ENCODE measurements around the gene RDX. TPM values are rescaled to one million over a fixed set of nuclear protein-coding genes. Genes with fewer than 3 reads are reported as not detected.
"Not testable (repeated sequence)": the region's sequence is repeated elsewhere in the genome, so short reads cannot be mapped to it uniquely, and the experiment has no call there.

RDX gene
- total and polyA plus RNA-seq, 2 experiments from 2014 or later, result 45.2 to 226 TPM

GRCh38 chr11:110196241-110196754, 100.1 kb downstream of the RDX start:
- Histone ChIP-seq H3K79me2 (replicated peaks; ENCODE audit: insufficient read depth) (no peaks in the 10 kb centered on the region), H3F3A (replicated peaks; ENCODE audit: low read depth) (no peaks in the 10 kb centered on the region), H3K27me3 (ENCODE audit: insufficient read depth) (no peaks in the 10 kb centered on the region), H3K9me2 (ENCODE audit: insufficient read depth) (no peaks in the 10 kb centered on the region), H3K4me3 (no peak overlapping the region), H2AFZ (no peak overlapping the region), H3K36me3 (ENCODE audit: insufficient read depth) (no peaks in the 10 kb centered on the region), H3K4me1 (ENCODE audit: insufficient read depth) (peaks cover 12% of the 10 kb centered on the region), H3K4me2 (no peak overlapping the region), H4K20me1 (replicated peaks; ENCODE audit: insufficient read depth) (no peaks in the 10 kb centered on the region), H3K27ac (ENCODE audit: low read depth) (no peak overlapping the region)
- no peak overlapping the region; the same call in 1 of the 2 replicates for H3K27ac Mint-ChIP-seq
- peaks cover 14% of the 10 kb centered on the region for H3K4me1 Mint-ChIP-seq
- H3K9me3 Mint-ChIP-seq, result no peaks in the 10 kb centered on the region; the same call in 2 of the 3 replicates
- no peaks in the 10 kb centered on the region for H3K27me3 Mint-ChIP-seq (ENCODE audit: insufficient read depth, low read depth, poor library complexity)
- H3K4me3 Mint-ChIP-seq, result no peak overlapping the region
- H3K36me3 Mint-ChIP-seq (ENCODE audit: low read depth), result no peaks in the 10 kb centered on the region
- ATAC-seq, result no peak
- TF ChIP-seq ETS1 (IDR thresholded peaks at IDR 0.05) (no peak), JUNB (IDR thresholded peaks at IDR 0.05; ENCODE audit: unreplicated experiment) (no peak), EZH2phosphoT487 (IDR thresholded peaks at IDR 0.05; ENCODE audit: unreplicated experiment) (no peak), ZNF114 (CRISPR knock-in tag; IDR thresholded peaks at IDR 0.05) (no peak), CREB1 (CRISPR knock-in tag; IDR thresholded peaks at IDR 0.05; ENCODE audit: low read depth) (no peak), POLR2AphosphoS5 (IDR thresholded peaks at IDR 0.05; ENCODE audit: low read depth) (no peak), STAT1 (IDR thresholded peaks at IDR 0.05; ENCODE audit: unreplicated experiment) (no peak), NANOG (IDR thresholded peaks at IDR 0.05; ENCODE audit: borderline replicate concordance) (no peak), CTCF (conservative IDR thresholded peaks at IDR 0.05; ENCODE audit: low read depth in 2 of 2) (no peak), ZNF331 (CRISPR knock-in tag; IDR thresholded peaks at IDR 0.05; ENCODE audit: low read depth) (no peak), REST (IDR thresholded peaks at IDR 0.05; ENCODE audit: unreplicated experiment) (no peak)
- DNase-seq (ENCODE audit: low spot score), result no peak

- H3K9me2 ChIP-seq (ENCODE audit: insufficient read depth); H3F3A ChIP-seq (replicated peaks; ENCODE audit: low read depth); H2AFZ ChIP-seq; H3K4me2 ChIP-seq; H3K4me1 Mint-ChIP-seq; H3K27me3 Mint-ChIP-seq (ENCODE audit: insufficient read depth, low read depth, poor library complexity); H3K4me3 Mint-ChIP-seq; H3K79me2 ChIP-seq (replicated peaks; ENCODE audit: insufficient read depth); H3K27me3 ChIP-seq (ENCODE audit: insufficient read depth); H3K4me3 ChIP-seq; ATAC-seq; H3K9me3 Mint-ChIP-seq; H3K27ac Mint-ChIP-seq; H3K27ac ChIP-seq (ENCODE audit: low read depth); H3K4me1 ChIP-seq (ENCODE audit: insufficient read depth); H3K36me3 ChIP-seq (ENCODE audit: insufficient read depth); H4K20me1 ChIP-seq (replicated peaks; ENCODE audit: insufficient read depth); H3K36me3 Mint-ChIP-seq (ENCODE audit: low read depth); DNase-seq (ENCODE audit: low spot score): not testable (repeated sequence)
Observed at GRCh38 chr11:110194211-110194766, 102.1 kb downstream of the RDX start.

GRCh38 chr11:110192604-110193282, 103.7 kb downstream of the RDX start:
- H2AFZ ChIP-seq; H3K9me2 ChIP-seq (ENCODE audit: insufficient read depth); H3K4me3 Mint-ChIP-seq; H3K36me3 ChIP-seq (ENCODE audit: insufficient read depth); DNase-seq (ENCODE audit: low spot score); H3K4me3 ChIP-seq; H3K36me3 Mint-ChIP-seq (ENCODE audit: low read depth); H3K4me2 ChIP-seq; ATAC-seq; H3K27ac ChIP-seq (ENCODE audit: low read depth); H3K27ac Mint-ChIP-seq; H3K27me3 Mint-ChIP-seq (ENCODE audit: insufficient read depth, low read depth, poor library complexity); H3K79me2 ChIP-seq (replicated peaks; ENCODE audit: insufficient read depth); H3K4me1 Mint-ChIP-seq; H4K20me1 ChIP-seq (replicated peaks; ENCODE audit: insufficient read depth); H3K27me3 ChIP-seq (ENCODE audit: insufficient read depth); H3K4me1 ChIP-seq (ENCODE audit: insufficient read depth); H3K9me3 Mint-ChIP-seq; H3F3A ChIP-seq (replicated peaks; ENCODE audit: low read depth): not testable (repeated sequence)

Data from GM23338 (cell line).